Measurements from ENCODE around the gene KLK12.

DNA sequence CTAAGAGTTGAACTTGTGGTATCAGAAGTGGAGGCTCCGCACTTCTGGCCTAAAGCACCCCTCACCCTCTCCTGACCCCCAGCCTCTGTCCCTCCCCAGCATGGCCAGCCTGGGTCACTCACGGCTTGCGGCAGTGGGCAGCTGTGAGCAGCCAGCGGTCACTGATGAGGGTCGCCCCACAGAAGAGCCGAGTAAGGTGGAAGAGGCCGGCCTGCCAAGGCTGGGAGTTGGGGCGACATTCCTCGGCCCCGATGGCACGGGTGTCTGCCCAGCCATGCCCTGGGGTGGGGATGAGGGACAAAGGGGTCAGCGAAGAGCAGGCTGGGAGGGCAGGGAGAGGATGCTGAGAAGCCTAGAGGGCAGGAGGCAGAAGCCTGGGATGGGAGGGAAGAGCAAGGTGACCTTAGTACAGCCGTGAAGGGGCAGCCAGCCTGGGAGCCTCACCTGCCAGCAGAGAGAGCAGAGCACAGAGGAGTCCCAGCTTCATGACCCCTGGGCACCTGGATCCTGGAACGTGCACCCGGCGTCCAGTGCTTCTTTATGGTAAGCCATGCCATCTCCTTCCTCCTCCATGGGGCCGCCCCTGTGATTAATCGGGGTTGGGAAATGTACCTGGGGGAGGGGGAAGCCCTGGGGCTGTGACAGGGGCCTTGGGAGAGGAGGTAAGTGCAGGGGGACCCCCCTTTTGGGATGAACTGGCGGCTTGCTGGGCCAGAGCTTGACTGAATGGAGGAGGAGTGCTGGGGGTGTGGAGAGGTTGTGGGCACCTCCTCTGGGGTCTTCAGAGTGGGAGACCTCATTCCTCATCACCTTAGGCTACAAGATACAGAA lies 25.5 kb downstream of the KLK12 start:
- TF ChIP-seq POLR2A (IDR thresholded peaks at IDR 0.05): no peak
- TF ChIP-seq, protein P1, sequence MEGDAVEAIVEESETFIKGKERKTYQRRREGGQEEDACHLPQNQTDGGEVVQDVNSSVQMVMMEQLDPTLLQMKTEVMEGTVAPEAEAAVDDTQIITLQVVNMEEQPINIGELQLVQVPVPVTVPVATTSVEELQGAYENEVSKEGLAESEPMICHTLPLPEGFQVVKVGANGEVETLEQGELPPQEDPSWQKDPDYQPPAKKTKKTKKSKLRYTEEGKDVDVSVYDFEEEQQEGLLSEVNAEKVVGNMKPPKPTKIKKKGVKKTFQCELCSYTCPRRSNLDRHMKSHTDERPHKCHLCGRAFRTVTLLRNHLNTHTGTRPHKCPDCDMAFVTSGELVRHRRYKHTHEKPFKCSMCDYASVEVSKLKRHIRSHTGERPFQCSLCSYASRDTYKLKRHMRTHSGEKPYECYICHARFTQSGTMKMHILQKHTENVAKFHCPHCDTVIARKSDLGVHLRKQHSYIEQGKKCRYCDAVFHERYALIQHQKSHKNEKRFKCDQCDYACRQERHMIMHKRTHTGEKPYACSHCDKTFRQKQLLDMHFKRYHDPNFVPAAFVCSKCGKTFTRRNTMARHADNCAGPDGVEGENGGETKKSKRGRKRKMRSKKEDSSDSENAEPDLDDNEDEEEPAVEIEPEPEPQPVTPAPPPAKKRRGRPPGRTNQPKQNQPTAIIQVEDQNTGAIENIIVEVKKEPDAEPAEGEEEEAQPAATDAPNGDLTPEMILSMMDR (IDR thresholded peaks at IDR 0.05): no peak

All from right lobe of liver (tissue), 4 donors.